GM12865 (cell line): ENCODE results near the gene HCFC2.

ENCODE experiments used
- DNase-seq: peaks from one replicate; pipeline ENCODE4 v3.0.0; 2010; ENCODE audit warnings: low read depth
- H3K4me3 ChIP-seq: 2 replicates; pipeline ENCODE4 v1.5.1; 2011; ENCODE audit warnings: mild to moderate bottlenecking, low read depth, low read length, control low read depth
- TF ChIP-seq, protein P1 (sequence below): IDR thresholded peaks from 2 replicates; pipeline ENCODE4 v1.5.1; 2011; ENCODE audit warnings: low read length, control low read depth, low read depth, inconsistent platforms; ENCODE audit not compliant: insufficient read depth; ENCODE audit errors: missing control alignments

Gene HCFC2

DNA sequence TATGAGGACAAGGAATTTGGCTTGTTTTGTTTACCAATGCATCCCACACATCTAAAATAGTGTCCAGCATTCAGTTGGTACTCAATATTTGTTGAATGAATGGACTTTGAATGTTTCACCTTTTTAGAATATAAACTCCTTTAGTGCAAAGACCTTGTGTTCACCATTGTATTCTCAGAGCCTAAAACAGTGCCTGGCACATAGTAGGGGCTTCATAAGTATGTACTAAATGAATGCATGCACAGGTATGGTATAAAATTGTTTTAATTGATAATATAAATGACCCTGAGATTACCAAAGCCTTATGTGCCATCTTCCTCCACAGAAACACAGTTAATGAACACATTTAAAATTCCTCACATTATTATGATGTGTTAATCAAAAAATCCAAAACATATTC lies 78.7 kb downstream of the HCFC2 start:
- TF ChIP-seq, protein P1, sequence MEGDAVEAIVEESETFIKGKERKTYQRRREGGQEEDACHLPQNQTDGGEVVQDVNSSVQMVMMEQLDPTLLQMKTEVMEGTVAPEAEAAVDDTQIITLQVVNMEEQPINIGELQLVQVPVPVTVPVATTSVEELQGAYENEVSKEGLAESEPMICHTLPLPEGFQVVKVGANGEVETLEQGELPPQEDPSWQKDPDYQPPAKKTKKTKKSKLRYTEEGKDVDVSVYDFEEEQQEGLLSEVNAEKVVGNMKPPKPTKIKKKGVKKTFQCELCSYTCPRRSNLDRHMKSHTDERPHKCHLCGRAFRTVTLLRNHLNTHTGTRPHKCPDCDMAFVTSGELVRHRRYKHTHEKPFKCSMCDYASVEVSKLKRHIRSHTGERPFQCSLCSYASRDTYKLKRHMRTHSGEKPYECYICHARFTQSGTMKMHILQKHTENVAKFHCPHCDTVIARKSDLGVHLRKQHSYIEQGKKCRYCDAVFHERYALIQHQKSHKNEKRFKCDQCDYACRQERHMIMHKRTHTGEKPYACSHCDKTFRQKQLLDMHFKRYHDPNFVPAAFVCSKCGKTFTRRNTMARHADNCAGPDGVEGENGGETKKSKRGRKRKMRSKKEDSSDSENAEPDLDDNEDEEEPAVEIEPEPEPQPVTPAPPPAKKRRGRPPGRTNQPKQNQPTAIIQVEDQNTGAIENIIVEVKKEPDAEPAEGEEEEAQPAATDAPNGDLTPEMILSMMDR, result no peak
- no peak for DNase-seq
- H3K4me3 ChIP-seq, result no peak overlapping the region

DNA sequence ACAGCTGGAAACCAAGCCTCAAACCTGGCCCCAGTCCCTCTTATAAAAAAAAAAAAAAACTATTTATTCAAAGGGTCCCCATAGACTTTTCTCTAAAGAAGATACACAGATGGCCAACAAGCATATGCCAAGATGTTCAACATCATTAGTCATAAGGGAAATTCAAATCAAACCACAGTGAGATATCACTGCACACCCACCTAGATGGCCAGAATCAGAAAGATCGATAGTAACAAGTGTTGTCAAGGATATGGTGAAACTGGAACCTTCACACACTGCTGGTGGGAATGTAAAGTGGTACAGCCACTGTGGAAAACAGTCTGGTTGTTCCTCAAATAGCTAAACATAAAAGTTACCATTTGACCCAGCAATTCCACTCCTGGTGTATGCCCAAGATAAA lies 79.6 kb downstream of the HCFC2 start:
- TF ChIP-seq, protein P1, result no peak
- H3K4me3 ChIP-seq, result no peak overlapping the region
- DNase-seq, result no peak

DNA sequence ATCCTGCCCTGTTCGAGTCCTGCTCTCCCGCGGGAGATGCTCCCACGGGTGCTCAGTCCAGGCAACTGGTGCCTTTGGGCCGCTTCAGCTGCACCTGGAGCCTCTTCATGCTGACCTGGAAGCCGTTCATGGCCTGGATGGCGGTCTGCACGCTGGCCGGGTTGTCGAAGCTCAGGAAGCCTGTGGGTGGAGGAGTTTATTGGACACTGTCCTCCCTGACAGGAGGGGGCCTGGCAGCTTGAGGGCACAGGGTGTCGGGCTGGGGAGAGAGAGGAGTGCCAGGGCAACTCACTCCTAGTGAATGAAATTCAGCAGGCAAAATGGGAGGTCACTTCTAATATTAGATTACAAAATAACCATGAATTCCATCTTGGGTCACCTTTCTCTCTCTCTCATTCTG lies 83.0 kb downstream of the HCFC2 start:
- no peak overlapping the region for H3K4me3 ChIP-seq
- TF ChIP-seq, protein P1, result no peak
- no peak for DNase-seq

DNA sequence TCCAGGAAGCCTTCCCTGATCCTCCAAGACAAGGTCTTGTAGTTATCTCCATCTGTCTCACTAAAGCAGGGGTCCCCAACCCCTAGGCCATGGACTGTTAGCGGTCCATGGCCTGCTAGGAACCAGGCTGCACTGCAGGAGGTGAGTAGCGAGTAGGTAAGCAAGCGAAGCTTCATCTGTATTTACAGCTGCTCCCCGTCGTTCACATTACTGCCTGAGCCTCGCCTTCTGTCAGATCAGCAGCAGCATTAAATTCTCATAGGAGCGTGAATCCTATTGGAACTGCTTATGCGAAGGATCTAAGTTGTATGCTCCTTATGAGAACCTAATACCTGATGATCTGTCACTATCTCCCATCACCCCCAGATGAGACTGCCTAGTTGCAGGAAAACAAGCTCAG lies 86.1 kb downstream of the HCFC2 start:
- TF ChIP-seq, protein P1, result no peak
- DNase-seq, result no peak
- no peak overlapping the region for H3K4me3 ChIP-seq

DNA sequence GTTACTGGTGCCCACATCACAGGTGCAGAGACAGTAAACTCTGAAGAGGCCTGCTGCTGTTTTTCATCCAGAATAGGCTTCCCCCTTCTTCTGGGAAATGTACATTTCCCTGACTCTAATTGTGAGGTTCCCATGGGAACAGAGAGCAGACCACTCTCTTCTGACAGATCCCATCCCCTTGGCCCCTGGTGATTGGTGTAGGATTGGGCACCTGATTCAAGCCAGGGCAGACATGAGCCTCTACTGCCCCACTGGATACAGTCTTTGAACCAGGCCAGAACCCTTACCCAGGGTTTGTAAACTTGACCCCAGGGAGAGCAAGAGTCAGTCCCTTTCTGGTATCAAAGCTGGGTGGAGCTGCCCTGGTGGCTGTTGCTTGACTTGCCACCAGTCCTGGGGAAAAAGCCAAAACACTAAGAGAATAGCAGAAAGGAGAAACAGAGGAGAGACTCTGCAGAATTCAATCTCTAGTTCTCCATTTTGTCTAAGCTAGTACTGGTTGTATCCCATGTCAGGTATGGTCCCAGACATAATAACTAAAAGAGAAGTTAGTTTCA lies 88.4 kb downstream of the HCFC2 start:
- no peak overlapping the region for H3K4me3 ChIP-seq
- DNase-seq, result no peak
- TF ChIP-seq, protein P1, result no peak

DNA sequence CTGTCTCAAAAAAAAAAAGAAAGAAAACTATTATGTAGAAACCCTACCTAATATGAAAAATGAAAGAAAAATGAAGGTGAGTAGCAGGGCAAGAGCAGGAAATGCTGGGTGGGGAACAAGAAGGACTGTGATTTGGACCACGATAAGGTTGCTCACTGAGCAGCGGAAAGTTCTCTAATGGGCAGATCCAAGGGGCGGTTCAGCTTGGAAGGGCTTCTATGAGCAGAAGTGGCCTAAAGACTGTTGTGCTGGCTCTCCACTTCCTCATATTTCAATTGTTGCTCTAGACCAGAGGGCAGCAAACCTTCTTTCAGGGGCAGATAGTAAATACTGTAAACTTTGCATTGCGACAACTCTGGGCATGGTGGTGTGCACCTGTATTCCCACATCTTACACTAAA lies 90.0 kb downstream of the HCFC2 start:
- no peak for DNase-seq
- no peak overlapping the region for H3K4me3 ChIP-seq
- TF ChIP-seq, protein P1, result no peak

DNA sequence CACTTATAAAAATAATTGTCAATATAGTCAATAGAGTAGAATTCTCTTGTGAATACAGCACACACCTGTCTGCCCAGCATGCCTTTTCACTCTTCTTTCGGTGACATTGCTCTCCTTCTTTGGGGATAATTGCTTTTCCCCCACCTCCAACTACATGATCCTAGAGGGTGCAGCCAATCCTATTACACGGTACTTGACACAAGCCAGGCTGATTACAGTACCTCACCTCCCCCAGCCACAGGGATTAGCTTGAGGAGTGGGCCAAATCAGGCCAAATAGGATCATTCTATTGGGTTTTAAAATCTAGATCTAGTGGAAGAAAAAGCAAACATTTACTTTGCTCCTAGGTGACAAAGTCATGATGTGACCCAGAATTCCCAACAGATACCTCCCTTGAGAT lies 90.5 kb downstream of the HCFC2 start:
- TF ChIP-seq, protein P1, result no peak
- no peak overlapping the region for H3K4me3 ChIP-seq
- DNase-seq, result no peak
